MM.1S (cell line): ENCODE results near the gene MAMLD1.

Experiments
- DNase-seq: peaks from one replicate; pipeline ENCODE4 v3.0.0-alpha.2; 2015
- H2AFZ ChIP-seq: fragments of 300-600 bp; sonication (generic); 2 replicates; pipeline ENCODE4 v1.6.0; 2016; ENCODE audit warnings: antibody characterized with exemption, low read length
- H3F3A ChIP-seq: fragments of 300-600 bp; sonication (generic); 2 replicates; pipeline ENCODE4 v1.6.1; 2016; ENCODE audit warnings: mild to moderate bottlenecking, antibody characterized with exemption, low read length, moderate library complexity, mixed read lengths; ENCODE audit not compliant: insufficient read depth
- H3K27ac ChIP-seq: fragments of 300-600 bp; sonication (generic); 2 replicates; pipeline ENCODE4 v1.5.1; 2016; ENCODE audit warnings: mild to moderate bottlenecking, low read length
- H3K27me3 ChIP-seq: fragments of 300-600 bp; sonication (generic); replicated peaks from 2 replicates; pipeline ENCODE4 v1.6.0; 2016; ENCODE audit warnings: low read length; ENCODE audit not compliant: insufficient read depth
- H3K36me3 ChIP-seq: fragments of 300-600 bp; sonication (generic); replicated peaks from 2 replicates; pipeline ENCODE4 v1.6.1; 2016; ENCODE audit warnings: mild to moderate bottlenecking, low read length, mixed read lengths; ENCODE audit not compliant: insufficient read depth
- H3K4me1 ChIP-seq: fragments of 300-600 bp; sonication (generic); 2 replicates; pipeline ENCODE4 v1.6.1; 2016; ENCODE audit warnings: low read length, mixed read lengths
- H3K4me2 ChIP-seq: fragments of 300-600 bp; sonication (generic); 2 replicates; pipeline ENCODE4 v1.6.0; 2016; ENCODE audit warnings: low read depth, low read length
- H3K4me3 ChIP-seq: fragments of 300-600 bp; sonication (generic); 2 replicates; pipeline ENCODE4 v1.5.1; 2016; ENCODE audit warnings: low read length, mixed read lengths
- H3K79me2 ChIP-seq: fragments of 300-600 bp; sonication (generic); 2 replicates; pipeline ENCODE4 v1.6.1; 2016; ENCODE audit warnings: mixed run types, low read length, mixed read lengths
- H3K9ac ChIP-seq: fragments of 300-600 bp; sonication (generic); 2 replicates; pipeline ENCODE4 v1.6.1; 2016; ENCODE audit warnings: low read length, mixed read lengths
- H3K9me2 ChIP-seq: fragments of 300-600 bp; sonication (generic); replicated peaks from 2 replicates; pipeline ENCODE4 v1.6.1; 2016; ENCODE audit warnings: mild to moderate bottlenecking, low read length, mixed read lengths; ENCODE audit not compliant: insufficient read depth
- H3K9me3 ChIP-seq: fragments of 300-600 bp; sonication (generic); replicated peaks from 2 replicates; pipeline ENCODE4 v1.6.1; 2016; ENCODE audit warnings: mild to moderate bottlenecking, low read length, mixed read lengths; ENCODE audit not compliant: insufficient read depth
- H4K20me1 ChIP-seq: fragments of 300-600 bp; sonication (generic); 2 replicates; pipeline ENCODE4 v1.6.1; 2016; ENCODE audit warnings: mild to moderate bottlenecking, low read length, moderate library complexity, mixed read lengths; ENCODE audit not compliant: insufficient read depth
- CTCF ChIP-seq: fragments of 300-600 bp; sonication (generic); IDR thresholded peaks from 2 replicates; pipeline ENCODE4 v1.5.1; 2016; ENCODE audit warnings: antibody characterized with exemption, low read length, mixed read lengths
- EZH2 ChIP-seq: fragments of 300-600 bp; sonication (generic); optimal IDR thresholded peaks from 2 replicates; pipeline ENCODE3; 2017; ENCODE audit warnings: low read depth, mild to moderate bottlenecking, antibody characterized with exemption, low read length, mixed read lengths
- EZH2phosphoT487 ChIP-seq: fragments of 300-600 bp; sonication (generic); IDR thresholded peaks from 2 replicates; pipeline ENCODE4 v1.6.1; 2018; ENCODE audit warnings: antibody characterized with exemption, low read length

MAMLD1 gene

GRCh38 chrX:150456941-150457340, 93.8 kb downstream of the MAMLD1 start:
- no peak overlapping the region for H3K27ac ChIP-seq
- no peak overlapping the region for H2AFZ ChIP-seq
- no peaks in the 10 kb centered on the region for H4K20me1 ChIP-seq
- no peaks in the 10 kb centered on the region for H3K4me1 ChIP-seq
- no peak overlapping the region for H3K4me3 ChIP-seq
- H3K79me2 ChIP-seq: no peaks in the 10 kb centered on the region
- no peak overlapping the region for H3K9ac ChIP-seq
- DNase-seq: no peak
- no peaks in the 10 kb centered on the region for H3K36me3 ChIP-seq
- H3F3A ChIP-seq: no peaks in the 10 kb centered on the region
- no peak overlapping the region for H3K4me2 ChIP-seq
- H3K27me3 ChIP-seq: no peaks in the 10 kb centered on the region
- H3K9me2 ChIP-seq: 0 out of 2 replicates have a peak, but pooled peaks cover 3% of the 10 kb centered on the region
- no peak for TF ChIP-seq EZH2phosphoT487
- no peak for TF ChIP-seq EZH2
- no peak for TF ChIP-seq CTCF
- H3K9me3 ChIP-seq: no peaks in the 10 kb centered on the region

- 0 out of 2 replicates have a peak, but pooled peaks cover 3% of the 10 kb centered on the region for H3K9me2 ChIP-seq
- H3K4me2 ChIP-seq: no peak overlapping the region
- no peaks in the 10 kb centered on the region for H3K4me1 ChIP-seq
- no peak overlapping the region for H3K9ac ChIP-seq
- no peak overlapping the region for H2AFZ ChIP-seq
- H3K79me2 ChIP-seq: no peaks in the 10 kb centered on the region
- no peaks in the 10 kb centered on the region for H3K36me3 ChIP-seq
- H4K20me1 ChIP-seq: no peaks in the 10 kb centered on the region
- no peak overlapping the region for H3K4me3 ChIP-seq
- TF ChIP-seq CTCF (no peak), EZH2 (no peak), EZH2phosphoT487 (no peak)
- H3K27me3 ChIP-seq: no peaks in the 10 kb centered on the region
- DNase-seq: no peak
- no peaks in the 10 kb centered on the region for H3F3A ChIP-seq
- no peaks in the 10 kb centered on the region for H3K9me3 ChIP-seq
- H3K27ac ChIP-seq: no peak overlapping the region
Measured at GRCh38 chrX:150459196-150459595, 96.1 kb downstream of the MAMLD1 start.

GRCh38 chrX:150460063-150460462, 96.9 kb downstream of the MAMLD1 start:
- Histone ChIP-seq H3K9ac (no peak overlapping the region), H3K4me3 (no peak overlapping the region), H2AFZ (no peak overlapping the region)

More at GRCh38 chrX:150460063-150460462, 96.9 kb downstream of the MAMLD1 start:
- TF ChIP-seq CTCF: no peak
- TF ChIP-seq EZH2: no peak
- TF ChIP-seq EZH2phosphoT487: no peak
- Histone ChIP-seq H4K20me1 (no peaks in the 10 kb centered on the region), H3K79me2 (no peaks in the 10 kb centered on the region), H3F3A (no peaks in the 10 kb centered on the region), H3K27ac (no peak overlapping the region), H3K36me3 (no peaks in the 10 kb centered on the region), H3K9me2 (0 out of 2 replicates have a peak, but pooled peaks cover under 1% of the 10 kb centered on the region), H3K4me2 (no peak overlapping the region), H3K4me1 (no peaks in the 10 kb centered on the region), H3K9me3 (no peaks in the 10 kb centered on the region), H3K27me3 (no peaks in the 10 kb centered on the region)
- DNase-seq: no peak
